Spleen (tissue), 7 donors: ENCODE results near the gene CLCN7.

Source experiments
- CTCF ChIP-seq, 11 experiments: fragments of 200-600 bp in 7 of 11; fragments of 450-650 bp in 4 of 11; sonication (generic) in 4 of 11; IDR thresholded peaks in 8 of 11; conservative IDR thresholded peaks in 3 of 11; 1 replicate in 7 of 11; 2 replicates in 4 of 11; pipeline versions ENCODE4 v1.4.0 to v1.8.0; 2016 to 2021; ENCODE audit warnings: antibody characterized with exemption in 11 of 11, inconsistent platforms in 4 of 11, mild to moderate bottlenecking in 1 of 11
- POLR2AphosphoS5 ChIP-seq, 3 donors: sonication (generic); formaldehyde crosslinking; IDR thresholded peaks; one replicate each; pipeline ENCODE4 v1.5.1; 2017; ENCODE audit warnings: antibody characterized with exemption in 3 of 3
- donor health status: DM: no; HTN: no; CAD: no; lungs with moderate emphysema.
- donor health status: DM: no; HTN: no; CAD: no.
- donor health status: DM: no; HTN: no; CAD: no.

- TF ChIP-seq CTCF (IDR thresholded peaks at IDR 0.05 in 8 of 11, conservative IDR thresholded peaks at IDR 0.05 in 3 of 11) (no peak), POLR2AphosphoS5 (IDR thresholded peaks at IDR 0.05) (no peak)
Measured at GRCh38 chr16:1481906-1482835, 7.3 kb upstream of the CLCN7 start.
